K562 (cell line): Measurements from ENCODE around the gene TMEM63C.

Source experiments
- PHB ChIP-seq: fragments of 250-450 bp; sonication (Bioruptor Pico); IDR thresholded peaks from 2 replicates; pipeline ENCODE4 v1.5.0; 2021
- SPI1 ChIP-seq: IDR thresholded peaks from 2 replicates; pipeline ENCODE4 v1.6.1; 2011; ENCODE audit warnings: low read depth, low read length, control low read depth, borderline replicate concordance

DNA sequence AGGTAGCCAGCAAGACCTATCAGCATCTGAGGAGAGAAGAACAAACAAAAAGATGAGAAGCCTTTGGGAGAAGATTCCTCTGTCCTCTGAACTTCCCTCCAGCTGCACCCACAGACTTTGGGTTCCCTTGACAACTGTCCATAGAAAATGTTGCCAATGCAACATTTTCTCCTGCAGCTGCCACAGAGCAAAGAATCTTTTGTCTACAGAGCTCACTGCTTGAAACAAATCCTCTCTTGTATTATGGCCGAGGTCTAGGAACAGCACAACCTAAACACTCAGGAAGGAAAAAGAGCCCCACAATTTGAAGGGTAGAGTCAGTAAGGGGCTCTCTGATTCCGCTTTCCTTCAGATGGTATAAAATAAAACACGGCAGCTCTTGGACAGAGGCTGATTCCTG is 124.8 kb downstream of the TMEM63C start:
- TF ChIP-seq PHB (CRISPR knock-in tag), result no peak
- TF ChIP-seq SPI1, result no peak
